HepG2 (cell line): ENCODE data around the gene ALK. TPM values are rescaled to one million over a fixed set of nuclear protein-coding genes. Genes with fewer than 3 reads are reported as not detected.

Source experiments
- ATAC-seq: fragments of 200-7000 bp; cut with Tn5 transposase; 3 replicates; pipeline ENCODE4 v1.9.1; 2020; ENCODE audit warnings: mild to moderate bottlenecking, moderate library complexity
- BruUV-seq: library from RNA; stranded (reverse); fragments of 400-500 nt; replicated peaks from 2 replicates; lab custom pipeline; 2021; lab: Mats Ljungman, UMichigan
- CTCF ChIA-PET: fragments of 300-600 bp; formaldehyde crosslinking; extraction: SDS; loops from one replicate; lab custom pipeline; 2021; ENCODE audit warnings: low total read pairs, inconsistent platforms, low intra/inter-chr PET ratio; lab: Yijun Ruan, JAX
- POLR2A ChIA-PET: fragments of 350-600 bp; sonication (Branson Sonifier 250); formaldehyde crosslinking; loops from one replicate; lab custom pipeline; 2020; ENCODE audit warnings: antibody characterized with exemption, inconsistent platforms; lab: Yijun Ruan, JAX
- DNase-seq: peaks from one replicate; pipeline ENCODE4 v3.0.0-alpha.2; 2015; ENCODE audit warnings: low spot score
- FAIRE-seq: peaks from 3 replicates; lab custom pipeline; 2011; peaks lifted over from hg19 to GRCh38; lab: Jason Lieb, UNC
- H2AFZ ChIP-seq: one replicate; pipeline ENCODE4 v1.6.1; 2011; ENCODE audit warnings: low read length, inconsistent platforms
- H3K27ac ChIP-seq: fragments of 300-600 bp; 3 replicates; pipeline ENCODE4 v1.8.0; 2011; ENCODE audit warnings: mixed run types, mild to moderate bottlenecking, mixed read lengths, low read length, inconsistent platforms; ENCODE audit not compliant: insufficient read depth; ENCODE audit errors: extremely low read length
- H3K27me3 ChIP-seq, 2 experiments: fragments of 200-600 bp in 1 of 2; 2 replicates in 1 of 2; 3 replicates in 1 of 2; pipeline versions ENCODE4 v1.6.0 to v1.8.0; 2011; ENCODE audit warnings: low read length in 2 of 2, mild to moderate bottlenecking in 2 of 2, moderate library complexity in 2 of 2, inconsistent platforms in 1 of 2; ENCODE audit not compliant: insufficient read depth in 2 of 2, control insufficient read depth in 1 of 2
- H3K36me3 ChIP-seq, 2 experiments: fragments of 200-600 bp in 1 of 2; replicated peaks in 1 of 2; 2 replicates in 1 of 2; 3 replicates in 1 of 2; pipeline versions ENCODE4 v1.5.1 to v1.8.0; 2011; ENCODE audit warnings: low read length in 2 of 2, inconsistent platforms in 1 of 2; ENCODE audit not compliant: insufficient read depth in 2 of 2, control insufficient read depth in 1 of 2
- H3K4me1 ChIP-seq: 2 replicates; pipeline ENCODE4 v1.5.1; 2012; ENCODE audit warnings: low read length, inconsistent platforms; ENCODE audit not compliant: insufficient read depth
- H3K4me2 ChIP-seq: 2 replicates; pipeline ENCODE4 v1.6.0; 2011; ENCODE audit warnings: low read depth, low read length, inconsistent platforms
- H3K4me3 ChIP-seq, 3 experiments: fragments of 200-600 bp in 1 of 3; sonication (generic), shearing (Covaris generic) in 1 of 3; replicated peaks in 1 of 3; 2 replicates each; pipeline ENCODE4 v1.5.1; 2011 to 2016; ENCODE audit warnings: low read length in 3 of 3, inconsistent platforms in 2 of 3, low read depth in 2 of 3, mild to moderate bottlenecking in 2 of 3, control low read depth in 1 of 3, mixed read lengths in 1 of 3; ENCODE audit not compliant: insufficient read depth in 1 of 3
- H3K79me2 ChIP-seq: one replicate; pipeline ENCODE4 v1.6.1; 2011; ENCODE audit warnings: low read length, inconsistent platforms; ENCODE audit not compliant: insufficient read depth
- H3K9ac ChIP-seq: 2 replicates; pipeline ENCODE4 v1.6.0; 2011; ENCODE audit warnings: mild to moderate bottlenecking, low read depth, low read length, inconsistent platforms; ENCODE audit not compliant: insufficient read depth
- H3K9me3 ChIP-seq: 2 replicates; pipeline ENCODE4 v1.5.1; 2012; ENCODE audit warnings: mild to moderate bottlenecking, low read length
- H4K20me1 ChIP-seq: 2 replicates; pipeline ENCODE4 v1.6.0; 2011; ENCODE audit warnings: inconsistent platforms, mild to moderate bottlenecking, low read length, moderate library complexity; ENCODE audit not compliant: insufficient read depth
- CAMTA2 ChIP-seq: sonication (generic); formaldehyde crosslinking; IDR thresholded peaks from 2 replicates; pipeline ENCODE4 v1.4.0; 2020; ENCODE audit warnings: mild to moderate bottlenecking, missing genetic modification reagents, borderline replicate concordance
- E2F1 ChIP-seq: sonication (generic); formaldehyde crosslinking; IDR thresholded peaks from 2 replicates; pipeline ENCODE4 v1.5.0; 2020; ENCODE audit warnings: missing genetic modification reagents
- FOXJ3 ChIP-seq: sonication (generic); formaldehyde crosslinking; IDR thresholded peaks from 2 replicates; pipeline ENCODE4 v1.4.0; 2020; ENCODE audit warnings: missing genetic modification reagents, mild to moderate bottlenecking, borderline replicate concordance
- GATA4 ChIP-seq: sonication (generic); IDR thresholded peaks from 2 replicates; pipeline ENCODE4 v1.6.1; 2016; ENCODE audit warnings: antibody characterized with exemption, low read depth, borderline replicate concordance
- GFI1 ChIP-seq: sonication (generic); formaldehyde crosslinking; IDR thresholded peaks from 2 replicates; pipeline ENCODE4 v1.5.0; 2020; ENCODE audit warnings: missing genetic modification reagents, mild to moderate bottlenecking, borderline replicate concordance
- MAFF ChIP-seq: IDR thresholded peaks from 2 replicates; pipeline ENCODE4 v1.6.1; 2011; ENCODE audit warnings: low read depth, low read length, improper control_type of control experiment
- NR2F1 ChIP-seq, 2 experiments: fragments of 450-650 bp in 1 of 2; formaldehyde crosslinking in 1 of 2; IDR thresholded peaks; 2 replicates each; pipeline versions ENCODE4 v1.5.0 to v1.6.1; 2016 to 2020; ENCODE audit warnings: mild to moderate bottlenecking in 1 of 2, missing compliant biosample characterization in 1 of 2, missing genetic modification reagents in 1 of 2, moderate library complexity in 1 of 2
- PATZ1 ChIP-seq: sonication (generic); formaldehyde crosslinking; IDR thresholded peaks from 2 replicates; pipeline ENCODE4 v1.4.0; 2020; ENCODE audit warnings: missing genetic modification reagents
- SP140L ChIP-seq: sonication (generic); formaldehyde crosslinking; IDR thresholded peaks from 2 replicates; pipeline ENCODE4 v1.4.0; 2020; ENCODE audit warnings: missing genetic modification reagents, borderline replicate concordance
- ZBTB4 ChIP-seq: sonication (generic); formaldehyde crosslinking; IDR thresholded peaks from 2 replicates; pipeline ENCODE4 v1.4.0; 2020; ENCODE audit warnings: missing genetic modification reagents, mild to moderate bottlenecking, borderline replicate concordance
- ZNF891 ChIP-seq: sonication (generic); formaldehyde crosslinking; IDR thresholded peaks from 2 replicates; pipeline ENCODE4 v1.5.0; 2020; ENCODE audit warnings: mild to moderate bottlenecking, missing genetic modification reagents
- ZSCAN22 ChIP-seq: sonication (generic); formaldehyde crosslinking; IDR thresholded peaks from 2 replicates; pipeline ENCODE4 v1.4.0; 2020; ENCODE audit warnings: mild to moderate bottlenecking, missing genetic modification reagents
- WGBS: methylation state at CpG from one replicate; pipeline ENCODE4 v1.1.6; 2017; ENCODE audit warnings: low lambda C conversion rate; 5-methylcytosine and 5-hydroxymethylcytosine counted together
- in situ Hi-C: cut with HindIII; loops from 2 replicates; pipeline ENCODE4 v1.10.0; 2017; ENCODE audit warnings: low pct_unique_long_range_greater_than_20kb; ENCODE audit not compliant: extremely low pct_ligation_motif_present
- intact Hi-C: fragments of 100-400 bp; cut with micrococcal nuclease; formaldehyde crosslinking; loops from one replicate; pipeline ENCODE4 v1.10.0; 2022; ENCODE audit not compliant: unreplicated experiment
- polyA plus RNA-seq, 8 experiments: library from polyadenylated mRNA; depleted of rRNA in 3 of 8; stranded (reverse) in 7 of 8; unstranded in 1 of 8; fragments of >200 nt; fragmentation: Illumina TruSeq in 4 of 8; extraction: Trizol in 4 of 8; gene quantifications; 2 replicates each; pipeline versions ENCODE4 v1.2.1 to v1.2.3, GENCODE V29; 2011 to 2016; ENCODE audit warnings: low read depth in 4 of 8, missing spikeins in 1 of 8, mixed read lengths in 1 of 8; ENCODE audit not compliant: insufficient read depth in 1 of 8
- total RNA-seq, 5 experiments: library from RNA; depleted of rRNA; stranded (reverse); fragments of >200 nt; fragmentation: Illumina TruSeq; extraction: Trizol; gene quantifications; 2 replicates each; pipeline ENCODE4 v1.2.3, GENCODE V29; 2016; ENCODE audit warnings: low read depth in 1 of 5

Gene ALK
- total and polyA plus RNA-seq, 2 of the 13 experiments (the other 11 are each of a cell fraction or from before 2014, with no cell fraction given) = not detected

- no peak for TF ChIP-seq E2F1 (CRISPR knock-in tag)
- no peak for TF ChIP-seq FOXJ3 (CRISPR knock-in tag)
- TF ChIP-seq GATA4 = no peak
Observed at GRCh38 chr2:29226375-29226774, 695.0 kb downstream of the ALK start (continued).

- no peak overlapping the region for H3K27ac ChIP-seq
- TF ChIP-seq ZNF891 (CRISPR knock-in tag) = no peak
- TF ChIP-seq PATZ1 (CRISPR knock-in tag) = no peak
- no peak for TF ChIP-seq CAMTA2 (CRISPR knock-in tag)
- TF ChIP-seq SP140L (CRISPR knock-in tag) = no peak
- no peak for TF ChIP-seq MAFF
- TF ChIP-seq ZBTB4 (CRISPR knock-in tag) = no peak
- no peak for TF ChIP-seq FOXJ3 (CRISPR knock-in tag)
- TF ChIP-seq GFI1 (CRISPR knock-in tag) = no peak
- TF ChIP-seq NR2F1 (CRISPR knock-in tag; IDR thresholded peaks at IDR 0.05) = no peak
- TF ChIP-seq ZSCAN22 = no peak
- no peak overlapping the region for H3K9ac ChIP-seq
- H3K36me3 ChIP-seq = no peaks in the 10 kb centered on the region
- no peak overlapping the region for H2AFZ ChIP-seq
- ATAC-seq (peak; percentile 38), DNase-seq (no peak), FAIRE-seq (no peak)
- CTCF ChIA-PET = no interaction called here
- intact Hi-C loops (no loop called here), in situ Hi-C loops (no loop called here)
- 33% methylated on average over 8 of the region's 8 CpGs for WGBS
- H3K27me3 ChIP-seq = peaks cover 9 to 69% of the 10 kb centered on the region in 2 experiments; a peak in 4 of 5 replicates
- no peak overlapping the region for H3K4me3 ChIP-seq
- no TSS peak for BruUV-seq
- no peak overlapping the region for H3K4me2 ChIP-seq
- H4K20me1 ChIP-seq = no peaks in the 10 kb centered on the region
- no peaks in the 10 kb centered on the region for H3K4me1 ChIP-seq
- POLR2A ChIA-PET = no interaction called here
- H3K79me2 ChIP-seq = no peaks in the 10 kb centered on the region
- H3K9me3 ChIP-seq = no peaks in the 10 kb centered on the region
Observed at GRCh38 chr2:29225814-29226213, 695.6 kb downstream of the ALK start.
